ENCODE data around the gene C3orf18. TPM values are rescaled to one million over a fixed set of nuclear protein-coding genes. Genes with fewer than 3 reads are reported as not detected.

C3orf18 gene
- total and polyA plus RNA-seq, 9 of the 15 experiments (the other 6 are each of a cell fraction or from before 2014, with no cell fraction given): 0.01 to 2.3 (median 0.94) TPM

- TF ChIP-seq, protein P1, sequence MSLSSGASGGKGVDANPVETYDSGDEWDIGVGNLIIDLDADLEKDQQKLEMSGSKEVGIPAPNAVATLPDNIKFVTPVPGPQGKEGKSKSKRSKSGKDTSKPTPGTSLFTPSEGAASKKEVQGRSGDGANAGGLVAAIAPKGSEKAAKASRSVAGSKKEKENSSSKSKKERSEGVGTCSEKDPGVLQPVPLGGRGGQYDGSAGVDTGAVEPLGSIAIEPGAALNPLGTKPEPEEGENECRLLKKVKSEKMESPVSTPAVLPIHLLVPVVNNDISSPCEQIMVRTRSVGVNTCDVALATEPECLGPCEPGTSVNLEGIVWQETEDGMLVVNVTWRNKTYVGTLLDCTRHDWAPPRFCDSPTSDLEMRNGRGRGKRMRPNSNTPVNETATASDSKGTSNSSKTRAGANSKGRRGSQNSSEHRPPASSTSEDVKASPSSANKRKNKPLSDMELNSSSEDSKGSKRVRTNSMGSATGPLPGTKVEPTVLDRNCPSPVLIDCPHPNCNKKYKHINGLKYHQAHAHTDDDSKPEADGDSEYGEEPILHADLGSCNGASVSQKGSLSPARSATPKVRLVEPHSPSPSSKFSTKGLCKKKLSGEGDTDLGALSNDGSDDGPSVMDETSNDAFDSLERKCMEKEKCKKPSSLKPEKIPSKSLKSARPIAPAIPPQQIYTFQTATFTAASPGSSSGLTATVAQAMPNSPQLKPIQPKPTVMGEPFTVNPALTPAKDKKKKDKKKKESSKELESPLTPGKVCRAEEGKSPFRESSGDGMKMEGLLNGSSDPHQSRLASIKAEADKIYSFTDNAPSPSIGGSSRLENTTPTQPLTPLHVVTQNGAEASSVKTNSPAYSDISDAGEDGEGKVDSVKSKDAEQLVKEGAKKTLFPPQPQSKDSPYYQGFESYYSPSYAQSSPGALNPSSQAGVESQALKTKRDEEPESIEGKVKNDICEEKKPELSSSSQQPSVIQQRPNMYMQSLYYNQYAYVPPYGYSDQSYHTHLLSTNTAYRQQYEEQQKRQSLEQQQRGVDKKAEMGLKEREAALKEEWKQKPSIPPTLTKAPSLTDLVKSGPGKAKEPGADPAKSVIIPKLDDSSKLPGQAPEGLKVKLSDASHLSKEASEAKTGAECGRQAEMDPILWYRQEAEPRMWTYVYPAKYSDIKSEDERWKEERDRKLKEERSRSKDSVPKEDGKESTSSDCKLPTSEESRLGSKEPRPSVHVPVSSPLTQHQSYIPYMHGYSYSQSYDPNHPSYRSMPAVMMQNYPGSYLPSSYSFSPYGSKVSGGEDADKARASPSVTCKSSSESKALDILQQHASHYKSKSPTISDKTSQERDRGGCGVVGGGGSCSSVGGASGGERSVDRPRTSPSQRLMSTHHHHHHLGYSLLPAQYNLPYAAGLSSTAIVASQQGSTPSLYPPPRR (CRISPR knock-in tag; IDR thresholded peaks at IDR 0.05; ENCODE audit: borderline replicate concordance): 0 out of 2 replicates have a peak, but pooled peaks have one; percentile 36
- 0 out of 2 replicates have a peak, but pooled peaks have one; percentile 50 for TF ChIP-seq E2F5 (CRISPR knock-in tag; IDR thresholded peaks at IDR 0.05)
- no peak for TF ChIP-seq ZBTB5 (IDR thresholded peaks at IDR 0.05)
- 0 out of 2 replicates have a peak, but pooled peaks have one; percentile 25 for TF ChIP-seq SP1 (CRISPR knock-in tag; IDR thresholded peaks at IDR 0.05)
- TF ChIP-seq, protein P2, sequence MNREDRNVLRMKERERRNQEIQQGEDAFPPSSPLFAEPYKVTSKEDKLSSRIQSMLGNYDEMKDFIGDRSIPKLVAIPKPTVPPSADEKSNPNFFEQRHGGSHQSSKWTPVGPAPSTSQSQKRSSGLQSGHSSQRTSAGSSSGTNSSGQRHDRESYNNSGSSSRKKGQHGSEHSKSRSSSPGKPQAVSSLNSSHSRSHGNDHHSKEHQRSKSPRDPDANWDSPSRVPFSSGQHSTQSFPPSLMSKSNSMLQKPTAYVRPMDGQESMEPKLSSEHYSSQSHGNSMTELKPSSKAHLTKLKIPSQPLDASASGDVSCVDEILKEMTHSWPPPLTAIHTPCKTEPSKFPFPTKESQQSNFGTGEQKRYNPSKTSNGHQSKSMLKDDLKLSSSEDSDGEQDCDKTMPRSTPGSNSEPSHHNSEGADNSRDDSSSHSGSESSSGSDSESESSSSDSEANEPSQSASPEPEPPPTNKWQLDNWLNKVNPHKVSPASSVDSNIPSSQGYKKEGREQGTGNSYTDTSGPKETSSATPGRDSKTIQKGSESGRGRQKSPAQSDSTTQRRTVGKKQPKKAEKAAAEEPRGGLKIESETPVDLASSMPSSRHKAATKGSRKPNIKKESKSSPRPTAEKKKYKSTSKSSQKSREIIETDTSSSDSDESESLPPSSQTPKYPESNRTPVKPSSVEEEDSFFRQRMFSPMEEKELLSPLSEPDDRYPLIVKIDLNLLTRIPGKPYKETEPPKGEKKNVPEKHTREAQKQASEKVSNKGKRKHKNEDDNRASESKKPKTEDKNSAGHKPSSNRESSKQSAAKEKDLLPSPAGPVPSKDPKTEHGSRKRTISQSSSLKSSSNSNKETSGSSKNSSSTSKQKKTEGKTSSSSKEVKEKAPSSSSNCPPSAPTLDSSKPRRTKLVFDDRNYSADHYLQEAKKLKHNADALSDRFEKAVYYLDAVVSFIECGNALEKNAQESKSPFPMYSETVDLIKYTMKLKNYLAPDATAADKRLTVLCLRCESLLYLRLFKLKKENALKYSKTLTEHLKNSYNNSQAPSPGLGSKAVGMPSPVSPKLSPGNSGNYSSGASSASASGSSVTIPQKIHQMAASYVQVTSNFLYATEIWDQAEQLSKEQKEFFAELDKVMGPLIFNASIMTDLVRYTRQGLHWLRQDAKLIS (CRISPR knock-in tag; IDR thresholded peaks at IDR 0.05): 0 out of 2 replicates have a peak, but pooled peaks have one; percentile 41
- TF ChIP-seq ZNF778 (CRISPR knock-in tag; IDR thresholded peaks at IDR 0.05): no peak
- peak; percentile 66; the same call in 1 of the 2 replicates for TF ChIP-seq FOXP1 (CRISPR knock-in tag; IDR thresholded peaks at IDR 0.05)
- TF ChIP-seq RUNX1 (IDR thresholded peaks at IDR 0.05; ENCODE audit: low read depth): no peak
- TF ChIP-seq ZFX (CRISPR knock-in tag; IDR thresholded peaks at IDR 0.05): peak; percentile 69
- peak; percentile 73 for TF ChIP-seq USF2 (CRISPR knock-in tag; IDR thresholded peaks at IDR 0.05)
- TF ChIP-seq PBX2 (CRISPR knock-in tag; IDR thresholded peaks at IDR 0.05; ENCODE audit: low read depth): no peak
- TF ChIP-seq PBX2 (tag; conservative IDR thresholded peaks at IDR 0.05; ENCODE audit: low read depth): no peak
These were observed 41.6 kb downstream of the C3orf18 start (continued) for GRCh38 chr3:50525987-50526386.
